Measurements from ENCODE around the gene ZNF763. TPM values are rescaled to one million over a fixed set of nuclear protein-coding genes. Genes with fewer than 3 reads are reported as not detected.
A peak's percentile ranks its signal among the peaks of the same experiment; 100 is the strongest.
"Not testable (repeated sequence)": the region's sequence is repeated elsewhere in the genome, so short reads cannot be mapped to it uniquely, and the experiment has no call there.

The ZNF763 gene
- 0.20 TPM for polyA plus RNA-seq (2012; ENCODE audit: insufficient read depth, insufficient read length, low read depth)

GRCh38 chr19:11964858-11965645 lies at the start of gene ZNF763:
Gene ZNF763, plus strand, starts transcription at chr19:11965040. Its CDS starts 169 bp downstream, at chr19:11965209.
- Histone ChIP-seq H3K4me1 (no peaks in the 10 kb centered on the region), H3K36me3 (no peaks in the 10 kb centered on the region), H3K27me3 (no peaks in the 10 kb centered on the region), H3K4me3 (ENCODE audit: low read depth, low read length) (peak within 1 kb of the TSS; percentile 92), H3K9me3 (no peaks in the 10 kb centered on the region)
- no peak; the same call in 1 of the 2 replicates for TF ChIP-seq CTCF (IDR thresholded peaks at IDR 0.05; ENCODE audit: low read depth, low read length)
- peak; percentile 90 for DNase-seq

GRCh38 chr19:11921852-11922495 lies 42.9 kb upstream of the ZNF763 start:
- H3K27me3 ChIP-seq, result no peaks in the 10 kb centered on the region
- no peak overlapping the region for H3K4me3 ChIP-seq (ENCODE audit: low read depth, low read length)
- no peaks in the 10 kb centered on the region for H3K36me3 ChIP-seq
- H3K4me1 ChIP-seq, result peaks cover 4% of the 10 kb centered on the region
- H3K9me3 ChIP-seq, result no peaks in the 10 kb centered on the region
- TF ChIP-seq CTCF (IDR thresholded peaks at IDR 0.05; ENCODE audit: low read depth, low read length), result no peak
- DNase-seq, result no peak

GRCh38 chr19:11924886-11925650 lies 39.8 kb upstream of the ZNF763 start, which contains the start of gene ZNF700:
Gene ZNF700, plus strand, starts transcription at chr19:11925107. Its CDS starts 104 bp downstream, at chr19:11925211.
- Histone ChIP-seq H3K4me3 (ENCODE audit: low read depth, low read length) (peak within 1 kb of the TSS; percentile 84), H3K27me3 (no peaks in the 10 kb centered on the region), H3K4me1 (peaks cover 4% of the 10 kb centered on the region), H3K36me3 (no peaks in the 10 kb centered on the region), H3K9me3 (no peaks in the 10 kb centered on the region)
- TF ChIP-seq CTCF (IDR thresholded peaks at IDR 0.05; ENCODE audit: low read depth, low read length), result no peak
- DNase-seq, result peak; percentile 97

GRCh38 chr19:11925651-11926187 lies 39.1 kb upstream of the ZNF763 start:
- not testable (repeated sequence) for H3K36me3 ChIP-seq, DNase-seq, H3K4me1 ChIP-seq, H3K27me3 ChIP-seq, H3K9me3 ChIP-seq
- H3K4me3 ChIP-seq (ENCODE audit: low read depth, low read length), result peak overlapping the region; percentile 84

GRCh38 chr19:11927227-11927626 lies 37.6 kb upstream of the ZNF763 start:
- H3K27me3 ChIP-seq, result no peaks in the 10 kb centered on the region
- DNase-seq, result no peak
- TF ChIP-seq CTCF (IDR thresholded peaks at IDR 0.05; ENCODE audit: low read depth, low read length), result no peak
- peaks cover 4% of the 10 kb centered on the region for H3K4me1 ChIP-seq
- H3K4me3 ChIP-seq (ENCODE audit: low read depth, low read length), result no peak overlapping the region
- H3K9me3 ChIP-seq, result no peaks in the 10 kb centered on the region
- H3K36me3 ChIP-seq, result no peaks in the 10 kb centered on the region

- Histone ChIP-seq H3K9me3 (peaks cover 3% of the 10 kb centered on the region; the same call in 1 of the 2 replicates), H3K27me3 (no peaks in the 10 kb centered on the region), H3K4me3 (ENCODE audit: low read depth, low read length) (no peak overlapping the region), H3K36me3 (no peaks in the 10 kb centered on the region), H3K4me1 (no peaks in the 10 kb centered on the region)
- no peak for DNase-seq
- no peak for TF ChIP-seq CTCF (IDR thresholded peaks at IDR 0.05; ENCODE audit: low read depth, low read length)
Measured at GRCh38 chr19:11931051-11931450, 33.8 kb upstream of the ZNF763 start.
